ENCODE results near the gene SHOX. TPM values are rescaled to one million over a fixed set of nuclear protein-coding genes. Genes with fewer than 3 reads are reported as not detected.

Gene SHOX
- polyA plus RNA-seq, 1 of the 3 experiments (the other 2 are of a cell fraction) = not detected

- H3K9ac ChIP-seq = no peak overlapping the region
- no peaks in the 10 kb centered on the region for H3K4me1 ChIP-seq (ENCODE audit: control insufficient read depth in 1 of 2, insufficient read depth in 2 of 2, low read depth in 1 of 2, low read length in 1 of 2)
- no peak for DNase-seq
- 1% methylated on average over 8 of the region's 9 CpGs for WGBS (ENCODE audit: low lambda C conversion rate)
- H2AFZ ChIP-seq (ENCODE audit: low read depth) = no peak overlapping the region
- H3F3A ChIP-seq (replicated peaks; ENCODE audit: insufficient read depth) = no peaks in the 10 kb centered on the region
- no peaks in the 10 kb centered on the region for H3K79me2 ChIP-seq (ENCODE audit: insufficient read depth)
- no peaks in the 10 kb centered on the region for H3K36me3 ChIP-seq (replicated peaks in 1 of 2; ENCODE audit: control insufficient read depth in 1 of 2, insufficient read depth in 2 of 2, low read length in 1 of 2)
- H3K27me3 ChIP-seq (ENCODE audit: insufficient read depth) = peaks cover 52% of the 10 kb centered on the region
- H3K9me2 ChIP-seq = no peaks in the 10 kb centered on the region
- no peak overlapping the region for H3K4me3 ChIP-seq (ENCODE audit: low read depth in 2 of 2, low read length in 1 of 2)
- ChIA-PET CTCF (no interaction called here), POLR2A (no interaction called here)
- no peak overlapping the region for H3K4me2 ChIP-seq
- no peaks in the 10 kb centered on the region for H4K20me1 ChIP-seq (ENCODE audit: insufficient read depth)
- no peaks in the 10 kb centered on the region for H3K9me3 ChIP-seq
- no peak overlapping the region for H3K27ac ChIP-seq (ENCODE audit: low read depth in 2 of 2, low read length in 1 of 2)
- TF ChIP-seq MEF2A (IDR thresholded peaks at IDR 0.05; ENCODE audit: borderline replicate concordance, low read depth) = no peak
- TF ChIP-seq GATA2 (CRISPR knock-in tag; IDR thresholded peaks at IDR 0.05) = no peak
- no peak for TF ChIP-seq RFX5 (IDR thresholded peaks at IDR 0.05; ENCODE audit: low read length)
- TF ChIP-seq POLR2AphosphoS5 (IDR thresholded peaks at IDR 0.05; ENCODE audit: low read depth, low read length) = no peak
- no peak for TF ChIP-seq SIN3A (IDR thresholded peaks at IDR 0.05; ENCODE audit: borderline replicate concordance, low read depth, low read length)
- TF ChIP-seq SMC3 (IDR thresholded peaks at IDR 0.05; ENCODE audit: low read depth, low read length) = no peak
- TF ChIP-seq RCOR1 (IDR thresholded peaks at IDR 0.05; ENCODE audit: low read length) = no peak
Observed at GRCh38 chrX:639151-639550, 8.6 kb downstream of the SHOX start.

- WGBS (ENCODE audit: low lambda C conversion rate) = 14% methylated on average over 9 of the region's 10 CpGs
- TF ChIP-seq GATA2 (CRISPR knock-in tag; IDR thresholded peaks at IDR 0.05) (no peak), FOXM1 (IDR thresholded peaks at IDR 0.05; ENCODE audit: low read depth) (no peak), SIN3A (IDR thresholded peaks at IDR 0.05; ENCODE audit: borderline replicate concordance, low read depth, low read length) (no peak), EP300 (IDR thresholded peaks at IDR 0.05; ENCODE audit: borderline replicate concordance in 1 of 2, low read depth in 1 of 2, low read length in 1 of 2) (no peak), MXI1 (IDR thresholded peaks at IDR 0.05; ENCODE audit: low read depth, low read length) (no peak), NRF1 (IDR thresholded peaks at IDR 0.05; ENCODE audit: low read depth, low read length) (no peak), FOSL2 (IDR thresholded peaks at IDR 0.05; ENCODE audit: borderline replicate concordance, low read depth) (no peak), USF2 (IDR thresholded peaks at IDR 0.05; ENCODE audit: borderline replicate concordance, low read depth, low read length) (no peak), CTCF (IDR thresholded peaks at IDR 0.05) (no peak), RCOR1 (IDR thresholded peaks at IDR 0.05; ENCODE audit: low read length) (no peak)
Observed at GRCh38 chrX:640641-641040, 10.1 kb downstream of the SHOX start.

More at GRCh38 chrX:640641-641040, 10.1 kb downstream of the SHOX start:
- Histone ChIP-seq H3K4me3 (ENCODE audit: low read depth in 2 of 2, low read length in 1 of 2) (no peak overlapping the region), H4K20me1 (ENCODE audit: insufficient read depth) (no peaks in the 10 kb centered on the region), H3K9ac (no peak overlapping the region), H3K9me2 (no peaks in the 10 kb centered on the region), H3K9me3 (no peaks in the 10 kb centered on the region), H3F3A (replicated peaks; ENCODE audit: insufficient read depth) (no peaks in the 10 kb centered on the region), H3K4me1 (ENCODE audit: control insufficient read depth in 1 of 2, insufficient read depth in 2 of 2, low read depth in 1 of 2, low read length in 1 of 2) (no peaks in the 10 kb centered on the region), H3K27ac (ENCODE audit: low read depth in 2 of 2, low read length in 1 of 2) (no peak overlapping the region), H3K4me2 (no peak overlapping the region), H3K36me3 (replicated peaks in 1 of 2; ENCODE audit: control insufficient read depth in 1 of 2, insufficient read depth in 2 of 2, low read length in 1 of 2) (no peaks in the 10 kb centered on the region), H2AFZ (ENCODE audit: low read depth) (no peak overlapping the region), H3K27me3 (ENCODE audit: insufficient read depth) (peaks cover 47% of the 10 kb centered on the region), H3K79me2 (ENCODE audit: insufficient read depth) (no peaks in the 10 kb centered on the region)
- ChIA-PET POLR2A (no interaction called here), CTCF (no interaction called here)
- DNase-seq = no peak

Data from SK-N-SH (cell line).